ENCODE measurements around the gene SDSL. TPM values are rescaled to one million over a fixed set of nuclear protein-coding genes. Genes with fewer than 3 reads are reported as not detected.

Gene SDSL, protein sequence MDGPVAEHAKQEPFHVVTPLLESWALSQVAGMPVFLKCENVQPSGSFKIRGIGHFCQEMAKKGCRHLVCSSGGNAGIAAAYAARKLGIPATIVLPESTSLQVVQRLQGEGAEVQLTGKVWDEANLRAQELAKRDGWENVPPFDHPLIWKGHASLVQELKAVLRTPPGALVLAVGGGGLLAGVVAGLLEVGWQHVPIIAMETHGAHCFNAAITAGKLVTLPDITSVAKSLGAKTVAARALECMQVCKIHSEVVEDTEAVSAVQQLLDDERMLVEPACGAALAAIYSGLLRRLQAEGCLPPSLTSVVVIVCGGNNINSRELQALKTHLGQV
- 1 to 10 TPM in 2 of 4 donors, under 1 TPM in 1, not detected in 1; 0.48 to 3.1 (median 1.5) TPM for total RNA-seq

DNA sequence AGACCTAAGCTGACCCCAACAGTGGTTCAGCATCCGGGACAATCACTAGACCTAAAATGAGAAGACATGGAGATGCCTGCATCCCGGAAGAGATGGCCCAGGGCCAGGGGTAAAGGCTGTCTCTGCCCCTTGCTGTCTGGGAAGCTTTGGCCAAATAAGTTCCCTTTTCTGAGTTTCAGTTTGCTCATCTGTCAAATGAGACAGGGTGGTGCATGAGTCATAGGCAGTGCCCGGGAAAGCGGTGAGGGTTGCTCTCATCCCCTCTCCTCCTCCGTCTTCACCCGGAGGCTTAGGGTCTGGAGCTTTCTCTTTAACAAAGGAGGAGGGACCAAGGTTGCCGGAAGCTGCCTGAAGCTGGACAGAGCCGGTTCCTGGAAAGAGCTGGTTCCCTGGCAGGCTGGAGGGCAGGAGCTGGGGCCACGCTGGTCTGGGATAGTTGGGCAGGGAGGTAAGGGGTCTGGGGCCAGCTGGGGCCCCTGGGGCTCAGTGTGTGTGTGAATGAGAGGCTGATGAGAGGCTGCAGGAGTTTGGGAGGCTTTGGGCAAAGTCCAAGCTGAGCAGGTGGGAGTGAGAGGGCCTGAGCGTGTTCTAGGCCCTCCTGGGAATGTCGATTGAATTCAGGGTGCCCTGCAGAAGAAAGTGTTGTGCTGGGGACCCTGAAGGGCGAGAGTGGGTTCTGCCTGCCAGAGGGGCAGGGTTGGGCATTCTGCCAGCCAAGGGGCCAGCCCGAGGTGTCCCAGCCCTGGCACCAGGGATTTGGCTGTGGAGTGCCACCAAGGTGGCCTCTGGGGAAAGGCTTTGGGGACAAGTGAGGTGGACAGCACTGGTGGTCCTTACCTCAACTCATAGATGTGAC lies at the start of gene SDSL:
SDSL (plus strand) TSS at position 351 of the 856 bp plus-strand sequence. CDS start 5,603 bp downstream, outside the sequence.
- peak within 1 kb of the TSS; percentile 21 to 73 (median 58) for H3K27ac ChIP-seq
- H3K27me3 ChIP-seq = peaks cover 0 to 14% (median 0%) of the 10 kb centered on the region in 4 donors
- no peaks in the 10 kb centered on the region for H3K36me3 ChIP-seq
- peaks cover 8 to 24% (median 8%) of the 10 kb centered on the region in 3 donors for H3K4me1 ChIP-seq
- TF ChIP-seq POLR2A (IDR thresholded peaks at IDR 0.05) = peak in 1 of 4 donors; percentile 48
- TF ChIP-seq, protein P1, sequence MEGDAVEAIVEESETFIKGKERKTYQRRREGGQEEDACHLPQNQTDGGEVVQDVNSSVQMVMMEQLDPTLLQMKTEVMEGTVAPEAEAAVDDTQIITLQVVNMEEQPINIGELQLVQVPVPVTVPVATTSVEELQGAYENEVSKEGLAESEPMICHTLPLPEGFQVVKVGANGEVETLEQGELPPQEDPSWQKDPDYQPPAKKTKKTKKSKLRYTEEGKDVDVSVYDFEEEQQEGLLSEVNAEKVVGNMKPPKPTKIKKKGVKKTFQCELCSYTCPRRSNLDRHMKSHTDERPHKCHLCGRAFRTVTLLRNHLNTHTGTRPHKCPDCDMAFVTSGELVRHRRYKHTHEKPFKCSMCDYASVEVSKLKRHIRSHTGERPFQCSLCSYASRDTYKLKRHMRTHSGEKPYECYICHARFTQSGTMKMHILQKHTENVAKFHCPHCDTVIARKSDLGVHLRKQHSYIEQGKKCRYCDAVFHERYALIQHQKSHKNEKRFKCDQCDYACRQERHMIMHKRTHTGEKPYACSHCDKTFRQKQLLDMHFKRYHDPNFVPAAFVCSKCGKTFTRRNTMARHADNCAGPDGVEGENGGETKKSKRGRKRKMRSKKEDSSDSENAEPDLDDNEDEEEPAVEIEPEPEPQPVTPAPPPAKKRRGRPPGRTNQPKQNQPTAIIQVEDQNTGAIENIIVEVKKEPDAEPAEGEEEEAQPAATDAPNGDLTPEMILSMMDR (IDR thresholded peaks at IDR 0.05) = no peak
- WGBS, 2 donors = 8 to 16% methylated on average over 7 to 8 of the region's 13 CpGs
- DNase-seq = no peak
- intact Hi-C loops (cut with DNase I) = loop anchor here (10.0 kb wide), 1 partner anchor 217 kb away; no protein-coding TSS in a partner anchor
- H3K9me3 ChIP-seq = no peaks in the 10 kb centered on the region
- peak within 1 kb of the TSS; percentile 13 to 61 (median 40) for H3K4me3 ChIP-seq

DNA sequence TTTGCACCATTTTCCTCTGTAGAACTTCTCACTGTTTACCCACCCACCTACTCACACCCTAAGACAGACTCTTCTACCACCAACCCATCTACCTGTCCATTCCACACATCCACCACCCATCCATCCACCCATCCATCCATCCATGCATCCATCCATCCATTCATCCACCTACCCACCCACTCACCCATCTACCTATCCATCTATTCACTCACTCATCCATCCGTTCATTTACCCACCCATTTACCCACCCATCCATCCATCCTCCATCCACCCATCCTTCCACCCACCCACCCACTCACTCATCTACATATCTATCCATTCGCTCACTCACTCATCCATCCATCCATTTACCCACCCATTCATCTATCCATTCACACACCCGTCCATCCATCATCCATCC lies 48.7 kb upstream of the SDSL start:
- no peaks in the 10 kb centered on the region for H3K9me3 ChIP-seq
- H3K27me3 ChIP-seq = no peaks in the 10 kb centered on the region
- H3K4me1 ChIP-seq = no peaks in the 10 kb centered on the region
- H3K36me3 ChIP-seq = peaks cover 8 to 81% (median 10%) of the 10 kb centered on the region in 3 donors
- intact Hi-C loops (cut with DNase I) = no loop called here
- 89 to 97% methylated on average over 3 of the region's 3 CpGs for WGBS, 2 donors
- no peak overlapping the region for H3K27ac ChIP-seq
- TF ChIP-seq, protein P1 (IDR thresholded peaks at IDR 0.05) = no peak
- no peak for TF ChIP-seq POLR2A (IDR thresholded peaks at IDR 0.05)
- H3K4me3 ChIP-seq = no peak overlapping the region
- DNase-seq = no peak

DNA sequence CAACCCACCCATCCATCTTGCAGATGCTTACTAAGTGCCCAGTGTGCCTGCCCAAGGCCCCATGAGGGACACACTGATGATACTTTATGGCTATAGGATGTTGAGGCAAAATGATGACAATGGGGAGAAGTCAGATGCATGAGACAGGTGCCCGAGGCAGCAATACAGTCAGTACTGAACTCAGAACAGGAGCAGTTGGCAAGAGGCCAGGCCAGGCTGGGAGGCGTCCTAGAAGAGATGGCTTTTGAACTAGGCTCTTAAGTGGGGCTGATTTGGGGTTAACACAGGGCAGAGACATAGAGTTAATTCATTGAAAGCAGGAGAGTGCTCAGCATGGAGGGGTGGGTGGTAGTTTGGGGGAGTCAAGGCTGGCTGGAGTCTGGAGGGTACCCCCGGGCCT lies 48.2 kb upstream of the SDSL start:
- no peaks in the 10 kb centered on the region for H3K9me3 ChIP-seq
- no peak overlapping the region for H3K4me3 ChIP-seq
- intact Hi-C loops (cut with DNase I) = no loop called here
- no peak for TF ChIP-seq POLR2A (IDR thresholded peaks at IDR 0.05)
- TF ChIP-seq, protein P1 (IDR thresholded peaks at IDR 0.05) = no peak
- H3K27me3 ChIP-seq = no peaks in the 10 kb centered on the region
- no peaks in the 10 kb centered on the region for H3K4me1 ChIP-seq
- no peak for DNase-seq
- 85 to 92% methylated on average over 3 of the region's 3 CpGs for WGBS, 2 donors
- no peak overlapping the region for H3K27ac ChIP-seq
- H3K36me3 ChIP-seq = peaks cover 8 to 78% (median 10%) of the 10 kb centered on the region in 3 donors

DNA sequence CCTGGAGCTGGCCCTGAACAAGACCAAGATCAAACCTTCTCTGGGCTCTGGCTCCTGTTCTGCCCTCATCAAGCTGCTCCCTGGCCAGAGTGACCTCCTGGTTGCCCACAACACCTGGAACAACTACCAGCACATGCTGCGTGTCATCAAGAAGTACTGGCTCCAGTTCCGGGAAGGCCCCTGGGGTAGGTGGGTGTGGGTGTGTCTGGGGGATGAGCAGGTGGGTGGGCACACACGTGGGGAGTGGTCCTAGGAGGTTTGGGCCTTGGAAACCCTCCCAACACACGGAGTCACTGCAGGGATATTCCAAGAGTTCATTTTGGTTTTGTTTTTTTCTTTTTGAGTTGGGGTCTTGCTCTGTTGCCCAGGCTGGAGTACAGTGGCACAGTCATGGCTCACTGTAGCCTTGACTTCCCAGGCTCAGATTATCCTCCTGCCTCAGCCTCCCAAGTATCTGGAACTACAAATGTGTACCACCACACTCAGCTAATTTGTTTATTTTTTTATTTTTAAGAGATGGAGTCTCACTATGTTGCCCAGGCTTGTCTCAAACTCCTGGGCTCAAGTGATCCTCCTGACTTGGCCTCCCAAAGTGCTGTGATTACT lies 47.3 kb upstream of the SDSL start:
- intact Hi-C loops (cut with DNase I) = no loop called here
- DNase-seq = no peak
- H3K4me1 ChIP-seq = no peaks in the 10 kb centered on the region
- H3K27me3 ChIP-seq = no peaks in the 10 kb centered on the region
- H3K9me3 ChIP-seq = no peaks in the 10 kb centered on the region
- WGBS, 2 donors = 64 to 75% methylated on average over 2 of the region's 4 CpGs
- H3K36me3 ChIP-seq = peaks cover 8 to 79% (median 10%) of the 10 kb centered on the region in 3 donors
- no peak overlapping the region for H3K4me3 ChIP-seq
- no peak for TF ChIP-seq POLR2A (IDR thresholded peaks at IDR 0.05)
- TF ChIP-seq, protein P1 (IDR thresholded peaks at IDR 0.05) = no peak
- H3K27ac ChIP-seq = no peak overlapping the region

All from esophagus squamous epithelium (tissue), 5 donors.